Measurements from ENCODE around the gene UBA1.

- TF ChIP-seq, protein P1, sequence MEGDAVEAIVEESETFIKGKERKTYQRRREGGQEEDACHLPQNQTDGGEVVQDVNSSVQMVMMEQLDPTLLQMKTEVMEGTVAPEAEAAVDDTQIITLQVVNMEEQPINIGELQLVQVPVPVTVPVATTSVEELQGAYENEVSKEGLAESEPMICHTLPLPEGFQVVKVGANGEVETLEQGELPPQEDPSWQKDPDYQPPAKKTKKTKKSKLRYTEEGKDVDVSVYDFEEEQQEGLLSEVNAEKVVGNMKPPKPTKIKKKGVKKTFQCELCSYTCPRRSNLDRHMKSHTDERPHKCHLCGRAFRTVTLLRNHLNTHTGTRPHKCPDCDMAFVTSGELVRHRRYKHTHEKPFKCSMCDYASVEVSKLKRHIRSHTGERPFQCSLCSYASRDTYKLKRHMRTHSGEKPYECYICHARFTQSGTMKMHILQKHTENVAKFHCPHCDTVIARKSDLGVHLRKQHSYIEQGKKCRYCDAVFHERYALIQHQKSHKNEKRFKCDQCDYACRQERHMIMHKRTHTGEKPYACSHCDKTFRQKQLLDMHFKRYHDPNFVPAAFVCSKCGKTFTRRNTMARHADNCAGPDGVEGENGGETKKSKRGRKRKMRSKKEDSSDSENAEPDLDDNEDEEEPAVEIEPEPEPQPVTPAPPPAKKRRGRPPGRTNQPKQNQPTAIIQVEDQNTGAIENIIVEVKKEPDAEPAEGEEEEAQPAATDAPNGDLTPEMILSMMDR (IDR thresholded peaks at IDR 0.05): no peak
- no peak for TF ChIP-seq POLR2A (IDR thresholded peaks at IDR 0.05)
Measured at GRCh38 chrX:47224896-47225290, 31.3 kb downstream of the UBA1 start.

All from uterus (tissue), 2 donors.